ENCODE results near the gene MMP7. TPM values are rescaled to one million over a fixed set of nuclear protein-coding genes. Genes with fewer than 3 reads are reported as not detected.

MMP7 gene, protein sequence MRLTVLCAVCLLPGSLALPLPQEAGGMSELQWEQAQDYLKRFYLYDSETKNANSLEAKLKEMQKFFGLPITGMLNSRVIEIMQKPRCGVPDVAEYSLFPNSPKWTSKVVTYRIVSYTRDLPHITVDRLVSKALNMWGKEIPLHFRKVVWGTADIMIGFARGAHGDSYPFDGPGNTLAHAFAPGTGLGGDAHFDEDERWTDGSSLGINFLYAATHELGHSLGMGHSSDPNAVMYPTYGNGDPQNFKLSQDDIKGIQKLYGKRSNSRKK
- polyA plus RNA-seq (2012; rRNA removed): 0.13 and 0.36 TPM in 2 replicates
- 0.29 and 0.36 TPM in 2 replicates for polyA plus RNA-seq (2012; cell fraction: cytosol; rRNA removed)
- 0.25 and 0.27 TPM in 2 replicates for polyA plus RNA-seq (2012; cell fraction: nucleus; rRNA removed)

DNA sequence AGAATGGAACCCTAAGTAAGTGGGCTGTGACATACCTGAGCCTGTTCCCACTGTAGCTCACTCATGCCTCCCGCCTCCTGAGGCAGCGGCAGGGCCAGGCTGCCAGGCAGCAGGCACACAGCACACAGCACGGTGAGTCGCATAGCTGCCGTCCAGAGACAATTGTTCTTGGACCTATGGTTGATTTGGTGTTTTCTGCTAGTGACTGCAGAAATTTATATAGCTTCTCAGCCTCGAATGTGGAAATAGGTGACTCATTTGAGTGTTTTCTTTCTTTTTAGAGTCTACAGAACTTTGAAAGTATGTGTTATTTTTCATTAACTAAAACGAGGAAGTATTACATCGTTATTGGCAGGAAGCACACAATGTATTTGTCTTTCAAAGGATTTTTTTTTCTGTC is at the start of gene MMP7:
Gene MMP7 (minus strand): TSS at position 190 of the 400 bp plus-strand sequence. CDS start 47 bp downstream, at position 143.
- Histone ChIP-seq H3K36me3 (replicated peaks in 1 of 2; ENCODE audit: control insufficient read depth in 1 of 2, insufficient read depth in 2 of 2, low read length in 1 of 2) (no peaks in the 10 kb centered on the region), H2AFZ (ENCODE audit: low read depth) (peak within 1 kb of the TSS; percentile 74), H3K79me2 (ENCODE audit: insufficient read depth) (no peaks in the 10 kb centered on the region), H3K4me2 (peak within 1 kb of the TSS; percentile 17; the same call in 1 of the 2 replicates), H3F3A (replicated peaks; ENCODE audit: insufficient read depth) (peaks cover 10% of the 10 kb centered on the region), H3K27me3 (ENCODE audit: insufficient read depth) (no peaks in the 10 kb centered on the region), H3K4me3 (ENCODE audit: low read depth in 2 of 2, low read length in 1 of 2) (no peak within 1 kb of the TSS; a peak in 1 of 4 replicates), H3K9ac (no peak within 1 kb of the TSS), H4K20me1 (ENCODE audit: insufficient read depth) (no peaks in the 10 kb centered on the region), H3K27ac (ENCODE audit: low read depth in 2 of 2, low read length in 1 of 2) (peak within 1 kb of the TSS in 1 of 2 experiments; percentile 31; a peak in 1 of 4 replicates), H3K9me2 (no peaks in the 10 kb centered on the region), H3K9me3 (no peaks in the 10 kb centered on the region), H3K4me1 (ENCODE audit: control insufficient read depth in 1 of 2, insufficient read depth in 2 of 2, low read depth in 1 of 2, low read length in 1 of 2) (no peaks in the 10 kb centered on the region; a peak in 1 of 4 replicates)
- WGBS (ENCODE audit: low lambda C conversion rate): 30% methylated on average over 8 of the region's 8 CpGs
- TF ChIP-seq FOXM1 (IDR thresholded peaks at IDR 0.05; ENCODE audit: low read depth): no peak
- TF ChIP-seq RFX5 (IDR thresholded peaks at IDR 0.05; ENCODE audit: low read length): no peak
- TF ChIP-seq, protein P1, sequence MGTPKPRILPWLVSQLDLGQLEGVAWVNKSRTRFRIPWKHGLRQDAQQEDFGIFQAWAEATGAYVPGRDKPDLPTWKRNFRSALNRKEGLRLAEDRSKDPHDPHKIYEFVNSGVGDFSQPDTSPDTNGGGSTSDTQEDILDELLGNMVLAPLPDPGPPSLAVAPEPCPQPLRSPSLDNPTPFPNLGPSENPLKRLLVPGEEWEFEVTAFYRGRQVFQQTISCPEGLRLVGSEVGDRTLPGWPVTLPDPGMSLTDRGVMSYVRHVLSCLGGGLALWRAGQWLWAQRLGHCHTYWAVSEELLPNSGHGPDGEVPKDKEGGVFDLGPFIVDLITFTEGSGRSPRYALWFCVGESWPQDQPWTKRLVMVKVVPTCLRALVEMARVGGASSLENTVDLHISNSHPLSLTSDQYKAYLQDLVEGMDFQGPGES (IDR thresholded peaks at IDR 0.05; ENCODE audit: low read depth, low read length): no peak
- TF ChIP-seq TAF1 (IDR thresholded peaks at IDR 0.05; ENCODE audit: borderline replicate concordance, low read depth, low read length): no peak
- TF ChIP-seq NFIC (IDR thresholded peaks at IDR 0.05; ENCODE audit: borderline replicate concordance): 0 out of 2 replicates have a peak, but pooled peaks have one; percentile 5
- TF ChIP-seq FOSL2 (IDR thresholded peaks at IDR 0.05; ENCODE audit: borderline replicate concordance, low read depth): peak; percentile 29; the same call in 1 of the 2 replicates
- ChIA-PET CTCF (no interaction called here), POLR2A (no interaction called here)
- no peak for DNase-seq

DNA sequence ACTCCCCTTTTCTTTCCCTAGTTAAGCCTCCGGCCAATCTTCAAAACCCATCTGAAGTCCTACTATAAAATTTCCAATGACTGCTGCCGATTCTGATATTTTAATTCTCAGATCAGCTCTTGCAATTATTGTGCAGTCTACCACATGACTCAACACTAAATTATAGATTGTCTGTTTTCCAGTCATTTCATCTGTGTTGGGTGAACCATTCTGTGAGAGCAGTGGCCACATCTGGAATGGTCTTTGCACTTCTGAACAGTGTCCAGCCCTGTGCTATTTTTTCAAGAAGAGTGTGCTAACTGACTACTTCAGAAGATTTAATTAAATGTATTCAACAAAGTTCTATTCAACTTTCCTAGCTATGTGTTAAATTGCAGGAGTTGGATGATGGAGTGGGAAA is 47.2 kb upstream of the MMP7 start:
- Histone ChIP-seq H3K27ac (ENCODE audit: low read depth in 2 of 2, low read length in 1 of 2) (no peak overlapping the region), H3K27me3 (ENCODE audit: insufficient read depth) (no peaks in the 10 kb centered on the region), H2AFZ (ENCODE audit: low read depth) (no peak overlapping the region), H3K9me2 (no peaks in the 10 kb centered on the region), H3K9me3 (no peaks in the 10 kb centered on the region), H3K36me3 (replicated peaks in 1 of 2; ENCODE audit: control insufficient read depth in 1 of 2, insufficient read depth in 2 of 2, low read length in 1 of 2) (no peaks in the 10 kb centered on the region), H3K9ac (no peak overlapping the region), H4K20me1 (ENCODE audit: insufficient read depth) (no peaks in the 10 kb centered on the region), H3K4me2 (no peak overlapping the region), H3F3A (replicated peaks; ENCODE audit: insufficient read depth) (no peaks in the 10 kb centered on the region), H3K4me1 (ENCODE audit: control insufficient read depth in 1 of 2, insufficient read depth in 2 of 2, low read depth in 1 of 2, low read length in 1 of 2) (peaks cover 0 to 8% of the 10 kb centered on the region in 2 experiments; a peak in 1 of 4 replicates), H3K4me3 (ENCODE audit: low read depth in 2 of 2, low read length in 1 of 2) (no peak overlapping the region), H3K79me2 (ENCODE audit: insufficient read depth) (no peaks in the 10 kb centered on the region)
- 46% methylated on average over 2 of the region's 2 CpGs for WGBS (ENCODE audit: low lambda C conversion rate)
- DNase-seq: no peak
- no peak for TF ChIP-seq GABPA (IDR thresholded peaks at IDR 0.05; ENCODE audit: low read depth)
- TF ChIP-seq CHD2 (IDR thresholded peaks at IDR 0.05; ENCODE audit: low read length, partially characterized antibody): no peak
- no peak for TF ChIP-seq RCOR1 (IDR thresholded peaks at IDR 0.05; ENCODE audit: low read length)
- TF ChIP-seq, protein P2, sequence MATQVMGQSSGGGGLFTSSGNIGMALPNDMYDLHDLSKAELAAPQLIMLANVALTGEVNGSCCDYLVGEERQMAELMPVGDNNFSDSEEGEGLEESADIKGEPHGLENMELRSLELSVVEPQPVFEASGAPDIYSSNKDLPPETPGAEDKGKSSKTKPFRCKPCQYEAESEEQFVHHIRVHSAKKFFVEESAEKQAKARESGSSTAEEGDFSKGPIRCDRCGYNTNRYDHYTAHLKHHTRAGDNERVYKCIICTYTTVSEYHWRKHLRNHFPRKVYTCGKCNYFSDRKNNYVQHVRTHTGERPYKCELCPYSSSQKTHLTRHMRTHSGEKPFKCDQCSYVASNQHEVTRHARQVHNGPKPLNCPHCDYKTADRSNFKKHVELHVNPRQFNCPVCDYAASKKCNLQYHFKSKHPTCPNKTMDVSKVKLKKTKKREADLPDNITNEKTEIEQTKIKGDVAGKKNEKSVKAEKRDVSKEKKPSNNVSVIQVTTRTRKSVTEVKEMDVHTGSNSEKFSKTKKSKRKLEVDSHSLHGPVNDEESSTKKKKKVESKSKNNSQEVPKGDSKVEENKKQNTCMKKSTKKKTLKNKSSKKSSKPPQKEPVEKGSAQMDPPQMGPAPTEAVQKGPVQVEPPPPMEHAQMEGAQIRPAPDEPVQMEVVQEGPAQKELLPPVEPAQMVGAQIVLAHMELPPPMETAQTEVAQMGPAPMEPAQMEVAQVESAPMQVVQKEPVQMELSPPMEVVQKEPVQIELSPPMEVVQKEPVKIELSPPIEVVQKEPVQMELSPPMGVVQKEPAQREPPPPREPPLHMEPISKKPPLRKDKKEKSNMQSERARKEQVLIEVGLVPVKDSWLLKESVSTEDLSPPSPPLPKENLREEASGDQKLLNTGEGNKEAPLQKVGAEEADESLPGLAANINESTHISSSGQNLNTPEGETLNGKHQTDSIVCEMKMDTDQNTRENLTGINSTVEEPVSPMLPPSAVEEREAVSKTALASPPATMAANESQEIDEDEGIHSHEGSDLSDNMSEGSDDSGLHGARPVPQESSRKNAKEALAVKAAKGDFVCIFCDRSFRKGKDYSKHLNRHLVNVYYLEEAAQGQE (IDR thresholded peaks at IDR 0.05; ENCODE audit: low read depth, low read length): no peak
- TF ChIP-seq SIN3A (IDR thresholded peaks at IDR 0.05; ENCODE audit: borderline replicate concordance, low read depth, low read length): no peak
- TF ChIP-seq FOXJ3 (CRISPR knock-in tag; IDR thresholded peaks at IDR 0.05): no peak
- no peak for TF ChIP-seq NRF1 (IDR thresholded peaks at IDR 0.05; ENCODE audit: low read depth, low read length)
- TF ChIP-seq POLR2AphosphoS5 (IDR thresholded peaks at IDR 0.05; ENCODE audit: low read depth, low read length): no peak
- no peak for TF ChIP-seq TCF12 (IDR thresholded peaks at IDR 0.05)
- TF ChIP-seq, protein P3, sequence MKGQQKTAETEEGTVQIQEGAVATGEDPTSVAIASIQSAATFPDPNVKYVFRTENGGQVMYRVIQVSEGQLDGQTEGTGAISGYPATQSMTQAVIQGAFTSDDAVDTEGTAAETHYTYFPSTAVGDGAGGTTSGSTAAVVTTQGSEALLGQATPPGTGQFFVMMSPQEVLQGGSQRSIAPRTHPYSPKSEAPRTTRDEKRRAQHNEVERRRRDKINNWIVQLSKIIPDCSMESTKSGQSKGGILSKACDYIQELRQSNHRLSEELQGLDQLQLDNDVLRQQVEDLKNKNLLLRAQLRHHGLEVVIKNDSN (IDR thresholded peaks at IDR 0.05; ENCODE audit: borderline replicate concordance, low read depth): no peak
- TF ChIP-seq SMC3 (IDR thresholded peaks at IDR 0.05; ENCODE audit: low read depth, low read length): no peak
- CTCF ChIA-PET: interaction anchor here (1.3 kb wide), 1 partner anchor 15 kb away, joined by 4 read pairs; no protein-coding TSS in a partner anchor
- POLR2A ChIA-PET: interaction anchor here (0.7 kb wide), 1 partner anchor 159 kb away, joined by 3 read pairs; no protein-coding TSS in a partner anchor

Measured in SK-N-SH (cell line).